Measurements from ENCODE around the gene MLX.

MLX gene

DNA sequence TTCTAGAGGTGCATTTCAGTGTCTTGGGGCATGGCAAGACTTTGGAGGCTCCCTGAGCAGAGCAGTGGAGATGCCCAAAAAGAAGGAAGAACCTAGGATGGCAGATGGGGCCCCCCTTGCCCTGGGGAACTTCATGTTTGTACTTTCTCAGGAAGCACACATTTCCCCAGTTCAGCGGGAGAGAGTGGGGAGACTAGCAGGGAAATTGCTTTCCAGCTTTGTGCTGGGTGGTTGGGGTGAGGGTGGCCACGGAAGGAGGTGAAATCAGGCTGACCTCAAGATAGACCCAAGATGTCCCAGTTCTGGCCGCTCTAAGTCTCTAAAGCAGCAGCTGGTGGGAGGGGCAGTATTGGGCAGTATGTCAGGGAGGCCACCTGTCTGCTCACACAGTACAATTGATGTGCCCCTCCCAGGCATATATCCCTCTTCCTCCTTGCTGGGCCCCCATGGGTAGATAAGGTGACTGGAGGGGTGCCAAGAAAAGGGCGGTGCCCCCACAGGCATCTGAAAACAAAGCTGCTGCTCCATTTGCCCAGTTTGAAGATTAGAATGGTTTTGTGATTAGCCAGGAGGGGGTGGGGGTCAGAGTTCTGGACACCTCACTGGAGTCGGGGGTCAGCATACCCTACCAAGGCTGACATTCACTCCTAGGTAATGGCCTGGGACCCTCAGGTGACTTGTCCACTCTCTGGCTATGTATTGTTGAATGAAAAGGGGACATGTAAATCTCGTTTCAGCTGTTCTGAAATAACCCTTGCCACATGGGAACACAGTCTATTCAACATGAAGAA, 48.0 kb upstream of the MLX start:
- Histone ChIP-seq H3K4me3 (replicated peaks; ENCODE audit: insufficient read depth, low read length) (no peak overlapping the region), H3K27ac (replicated peaks) (no peak overlapping the region; the same call in 1 of the 2 replicates), H3K27me3 (ENCODE audit: insufficient read depth, poor library complexity, severe bottlenecking) (no peaks in the 10 kb centered on the region)
- no peak for TF ChIP-seq GABPA (IDR thresholded peaks at IDR 0.05; ENCODE audit: low read depth)
- TF ChIP-seq POLR2AphosphoS5 (IDR thresholded peaks at IDR 0.05; ENCODE audit: low read depth), result no peak
- no peak for TF ChIP-seq SPI1 (IDR thresholded peaks at IDR 0.05; ENCODE audit: borderline replicate concordance, low read depth)
- TF ChIP-seq, protein P1, sequence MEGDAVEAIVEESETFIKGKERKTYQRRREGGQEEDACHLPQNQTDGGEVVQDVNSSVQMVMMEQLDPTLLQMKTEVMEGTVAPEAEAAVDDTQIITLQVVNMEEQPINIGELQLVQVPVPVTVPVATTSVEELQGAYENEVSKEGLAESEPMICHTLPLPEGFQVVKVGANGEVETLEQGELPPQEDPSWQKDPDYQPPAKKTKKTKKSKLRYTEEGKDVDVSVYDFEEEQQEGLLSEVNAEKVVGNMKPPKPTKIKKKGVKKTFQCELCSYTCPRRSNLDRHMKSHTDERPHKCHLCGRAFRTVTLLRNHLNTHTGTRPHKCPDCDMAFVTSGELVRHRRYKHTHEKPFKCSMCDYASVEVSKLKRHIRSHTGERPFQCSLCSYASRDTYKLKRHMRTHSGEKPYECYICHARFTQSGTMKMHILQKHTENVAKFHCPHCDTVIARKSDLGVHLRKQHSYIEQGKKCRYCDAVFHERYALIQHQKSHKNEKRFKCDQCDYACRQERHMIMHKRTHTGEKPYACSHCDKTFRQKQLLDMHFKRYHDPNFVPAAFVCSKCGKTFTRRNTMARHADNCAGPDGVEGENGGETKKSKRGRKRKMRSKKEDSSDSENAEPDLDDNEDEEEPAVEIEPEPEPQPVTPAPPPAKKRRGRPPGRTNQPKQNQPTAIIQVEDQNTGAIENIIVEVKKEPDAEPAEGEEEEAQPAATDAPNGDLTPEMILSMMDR (IDR thresholded peaks at IDR 0.05; ENCODE audit: insufficient read depth, low read length), result no peak
- DNase-seq (ENCODE audit: low read depth in 1 of 2, low spot score in 1 of 2), result no peak

DNA sequence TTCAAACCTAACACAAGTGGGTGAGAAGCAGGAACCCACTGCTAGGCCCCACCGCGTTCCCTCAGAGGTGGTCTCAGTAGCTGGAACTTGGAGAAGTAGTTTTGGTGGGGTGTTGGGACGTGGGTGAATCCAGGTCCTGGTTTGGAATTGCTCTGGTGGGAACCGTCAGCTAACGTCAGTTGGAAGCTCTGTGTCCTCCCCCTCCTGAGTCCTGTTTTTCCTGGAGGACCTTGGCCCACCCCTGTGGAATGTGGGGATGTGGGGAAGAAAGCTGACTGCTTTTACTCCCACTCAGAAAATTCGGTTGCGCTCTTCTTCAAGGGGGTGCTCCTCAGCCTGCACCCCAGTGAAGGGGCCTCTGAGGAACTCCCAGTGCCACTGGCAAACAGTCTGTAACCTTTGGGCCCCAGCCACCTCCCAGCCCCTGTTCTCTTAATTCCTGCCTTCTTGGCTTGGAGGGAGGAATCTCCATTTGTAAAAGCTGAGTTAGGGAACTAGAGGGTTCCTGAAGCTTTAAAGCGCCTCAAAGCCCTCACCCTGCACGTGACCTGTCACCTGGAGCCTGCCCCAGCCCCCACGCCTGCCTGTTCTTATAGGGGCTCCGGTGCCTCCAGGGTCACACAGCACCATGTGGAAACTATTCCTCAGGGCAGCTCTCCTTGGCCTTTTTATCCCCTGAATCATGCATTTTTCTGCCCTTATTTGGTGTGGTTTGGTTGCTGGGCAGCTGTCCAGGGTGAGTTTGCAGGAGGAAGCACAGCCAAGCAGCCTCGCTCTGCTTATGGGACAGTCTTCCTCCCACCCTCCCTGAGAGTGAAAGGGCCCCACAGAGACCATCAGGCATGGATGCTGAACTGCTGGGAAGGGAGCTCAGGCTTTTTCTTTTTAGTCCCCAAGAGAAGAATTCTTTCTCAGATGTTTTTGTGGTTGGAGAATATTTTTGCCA, 47.1 kb upstream of the MLX start:
- H3K27me3 ChIP-seq (ENCODE audit: insufficient read depth, poor library complexity, severe bottlenecking), result no peaks in the 10 kb centered on the region
- DNase-seq (ENCODE audit: low read depth in 1 of 2, low spot score in 1 of 2), result no peak
- H3K4me3 ChIP-seq (replicated peaks; ENCODE audit: insufficient read depth, low read length), result no peak overlapping the region
- TF ChIP-seq POLR2AphosphoS5 (IDR thresholded peaks at IDR 0.05; ENCODE audit: low read depth) (no peak), SPI1 (IDR thresholded peaks at IDR 0.05; ENCODE audit: borderline replicate concordance, low read depth) (no peak), GABPA (IDR thresholded peaks at IDR 0.05; ENCODE audit: low read depth) (no peak)
- TF ChIP-seq, protein P1 (IDR thresholded peaks at IDR 0.05; ENCODE audit: insufficient read depth, low read length), result no peak
- TF ChIP-seq, protein P2, sequence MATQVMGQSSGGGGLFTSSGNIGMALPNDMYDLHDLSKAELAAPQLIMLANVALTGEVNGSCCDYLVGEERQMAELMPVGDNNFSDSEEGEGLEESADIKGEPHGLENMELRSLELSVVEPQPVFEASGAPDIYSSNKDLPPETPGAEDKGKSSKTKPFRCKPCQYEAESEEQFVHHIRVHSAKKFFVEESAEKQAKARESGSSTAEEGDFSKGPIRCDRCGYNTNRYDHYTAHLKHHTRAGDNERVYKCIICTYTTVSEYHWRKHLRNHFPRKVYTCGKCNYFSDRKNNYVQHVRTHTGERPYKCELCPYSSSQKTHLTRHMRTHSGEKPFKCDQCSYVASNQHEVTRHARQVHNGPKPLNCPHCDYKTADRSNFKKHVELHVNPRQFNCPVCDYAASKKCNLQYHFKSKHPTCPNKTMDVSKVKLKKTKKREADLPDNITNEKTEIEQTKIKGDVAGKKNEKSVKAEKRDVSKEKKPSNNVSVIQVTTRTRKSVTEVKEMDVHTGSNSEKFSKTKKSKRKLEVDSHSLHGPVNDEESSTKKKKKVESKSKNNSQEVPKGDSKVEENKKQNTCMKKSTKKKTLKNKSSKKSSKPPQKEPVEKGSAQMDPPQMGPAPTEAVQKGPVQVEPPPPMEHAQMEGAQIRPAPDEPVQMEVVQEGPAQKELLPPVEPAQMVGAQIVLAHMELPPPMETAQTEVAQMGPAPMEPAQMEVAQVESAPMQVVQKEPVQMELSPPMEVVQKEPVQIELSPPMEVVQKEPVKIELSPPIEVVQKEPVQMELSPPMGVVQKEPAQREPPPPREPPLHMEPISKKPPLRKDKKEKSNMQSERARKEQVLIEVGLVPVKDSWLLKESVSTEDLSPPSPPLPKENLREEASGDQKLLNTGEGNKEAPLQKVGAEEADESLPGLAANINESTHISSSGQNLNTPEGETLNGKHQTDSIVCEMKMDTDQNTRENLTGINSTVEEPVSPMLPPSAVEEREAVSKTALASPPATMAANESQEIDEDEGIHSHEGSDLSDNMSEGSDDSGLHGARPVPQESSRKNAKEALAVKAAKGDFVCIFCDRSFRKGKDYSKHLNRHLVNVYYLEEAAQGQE (IDR thresholded peaks at IDR 0.05; ENCODE audit: insufficient replicate concordance, low read depth), result peak; percentile 38
- H3K27ac ChIP-seq (replicated peaks), result no peak overlapping the region

DNA sequence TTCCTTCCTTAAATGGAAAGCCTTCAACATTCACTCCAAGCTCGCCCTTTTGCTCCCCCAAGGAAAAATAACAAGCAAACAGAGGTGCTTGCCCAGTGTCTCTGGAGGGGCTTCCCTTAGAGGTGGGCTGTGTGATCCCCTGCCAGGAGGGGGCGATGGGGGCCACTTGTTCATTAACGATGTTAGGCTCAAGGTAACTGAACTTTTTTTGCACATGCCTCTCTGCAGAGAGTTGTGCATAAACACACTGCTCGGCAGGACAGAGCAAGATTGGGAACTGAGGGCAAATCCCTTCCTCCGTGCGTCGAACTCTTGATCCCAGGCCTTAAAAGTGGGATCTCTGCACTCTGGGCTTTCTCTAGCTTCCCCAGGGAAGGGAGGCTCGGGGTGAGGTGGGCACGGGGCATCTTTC, 46.4 kb upstream of the MLX start:
- TF ChIP-seq POLR2AphosphoS5 (IDR thresholded peaks at IDR 0.05; ENCODE audit: low read depth), result no peak
- no peak for TF ChIP-seq GABPA (IDR thresholded peaks at IDR 0.05; ENCODE audit: low read depth)
- TF ChIP-seq SPI1 (IDR thresholded peaks at IDR 0.05; ENCODE audit: borderline replicate concordance, low read depth), result no peak
- TF ChIP-seq, protein P2 (IDR thresholded peaks at IDR 0.05; ENCODE audit: insufficient replicate concordance, low read depth), result no peak
- TF ChIP-seq, protein P1 (IDR thresholded peaks at IDR 0.05; ENCODE audit: insufficient read depth, low read length), result no peak
- Histone ChIP-seq H3K4me3 (replicated peaks; ENCODE audit: insufficient read depth, low read length) (no peak overlapping the region), H3K27ac (replicated peaks) (no peak overlapping the region), H3K27me3 (ENCODE audit: insufficient read depth, poor library complexity, severe bottlenecking) (no peaks in the 10 kb centered on the region)
- DNase-seq (ENCODE audit: low read depth in 1 of 2, low spot score in 1 of 2), result no peak
